A549 (cell line): ENCODE data around the gene ATRAID. TPM values are rescaled to one million over a fixed set of nuclear protein-coding genes. Genes with fewer than 3 reads are reported as not detected.

Source experiments
- ATAC-seq, 2 experiments: fragments of 200-7000 bp in 1 of 2; fragments of >200 bp in 1 of 2; cut with Nextera tagmentation in 1 of 2; cut with Tn5 transposase in 1 of 2; 3 replicates each; pipeline versions ENCODE4 v1.8.0 to v1.9.1; 2018 to 2020; ENCODE audit warnings: mild to moderate bottlenecking in 1 of 2, moderate library complexity in 1 of 2
- CTCF ChIA-PET: fragments of 300-600 bp; sonication (Branson Sonifier 250); formaldehyde crosslinking; extraction: SDS; loops from one replicate; lab custom pipeline; 2021; ENCODE audit warnings: antibody characterized with exemption, inconsistent platforms; lab: Yijun Ruan, JAX
- POLR2A ChIA-PET: fragments of 350-600 bp; formaldehyde crosslinking; extraction: SDS; loops from one replicate; lab custom pipeline; 2021; ENCODE audit warnings: antibody characterized with exemption, inconsistent platforms; lab: Yijun Ruan, JAX
- DNase-seq, 2 experiments: peaks; one replicate each; pipeline versions ENCODE4 v3.0.0 to v3.0.0-alpha.2; 2011 to 2016; ENCODE audit warnings: low read depth in 1 of 2, low spot score in 1 of 2
- FAIRE-seq: peaks from 2 replicates; lab custom pipeline; 2011; peaks lifted over from hg19 to GRCh38; lab: Jason Lieb, UNC
- H3K27ac ChIP-seq, 2 experiments: fragments of >200 bp; sonication (Bioruptor Twin); formaldehyde crosslinking; 3 replicates each; pipeline ENCODE4 v1.5.1; 2016 to 2017
- H3K4me1 ChIP-seq: fragments of >200 bp; sonication (Bioruptor Twin); formaldehyde crosslinking; 3 replicates; pipeline ENCODE4 v1.6.1; 2016
- H3K4me2 ChIP-seq: fragments of >200 bp; sonication (Bioruptor Twin); formaldehyde crosslinking; 3 replicates; pipeline ENCODE4 v1.6.1; 2016
- H3K4me3 ChIP-seq: fragments of >200 bp; sonication (Bioruptor Twin); formaldehyde crosslinking; 3 replicates; pipeline ENCODE4 v1.5.1; 2016
- H3K9me3 ChIP-seq: fragments of >200 bp; sonication (Bioruptor Twin); formaldehyde crosslinking; 3 replicates; pipeline ENCODE4 v1.6.1; 2016
- ATOH8 ChIP-seq: fragments of 250-450 bp; sonication (Bioruptor Pico); IDR thresholded peaks from 2 replicates; pipeline ENCODE4 v1.5.0; 2020; ENCODE audit warnings: low read depth, mild to moderate bottlenecking, moderate library complexity
- BHLHE40 ChIP-seq: IDR thresholded peaks from 2 replicates; pipeline ENCODE4 v1.6.1; 2012; ENCODE audit warnings: low read depth, low read length, inconsistent platforms
- CHD2 ChIP-seq: fragments of 150-350 bp; IDR thresholded peaks from 2 replicates; pipeline ENCODE4 v1.6.1; 2014; ENCODE audit warnings: low read length; ENCODE audit not compliant: partially characterized antibody
- CHD4 ChIP-seq: fragments of 200-600 bp; sonication (generic); IDR thresholded peaks from 2 replicates; pipeline ENCODE4 v1.6.1; 2016; ENCODE audit warnings: antibody characterized with exemption, mild to moderate bottlenecking, borderline replicate concordance
- CTCF ChIP-seq: fragments of >200 bp; sonication (Bioruptor Twin); formaldehyde crosslinking; IDR thresholded peaks from 3 replicates; pipeline ENCODE4 v1.5.1; 2016
- E2F6 ChIP-seq: IDR thresholded peaks from 2 replicates; pipeline ENCODE4 v1.6.1; 2012; ENCODE audit warnings: low read depth, borderline replicate concordance
- EHF ChIP-seq: fragments of 250-450 bp; sonication (Bioruptor Pico); IDR thresholded peaks from 2 replicates; pipeline ENCODE4 v1.5.0; 2020; ENCODE audit warnings: mild to moderate bottlenecking
- EP300 ChIP-seq, 2 experiments: fragments of >200 bp; sonication (Bioruptor Twin); formaldehyde crosslinking; IDR thresholded peaks; 2 replicates in 1 of 2; 3 replicates in 1 of 2; pipeline ENCODE4 v1.6.1; 2016 to 2017
- FOSB ChIP-seq: fragments of 250-450 bp; sonication (Bioruptor Pico); IDR thresholded peaks from 2 replicates; pipeline ENCODE4 v1.5.0; 2020; ENCODE audit warnings: mild to moderate bottlenecking, moderate library complexity
- FOSL2 ChIP-seq, 2 experiments: fragments of 450-650 bp in 1 of 2; fragments of >200 bp in 1 of 2; sonication (Bioruptor Twin) in 1 of 2; formaldehyde crosslinking; IDR thresholded peaks; 2 replicates each; pipeline versions ENCODE4 v1.5.0 to v1.6.1; 2016 to 2020; ENCODE audit warnings: mild to moderate bottlenecking in 1 of 2, moderate library complexity in 1 of 2
- HES2 ChIP-seq: fragments of >200 bp; sonication (Bioruptor Twin); formaldehyde crosslinking; IDR thresholded peaks from 2 replicates; pipeline ENCODE4 v1.6.1; 2016
- HOXA7 ChIP-seq: fragments of 250-450 bp; sonication (Bioruptor Pico); IDR thresholded peaks from 2 replicates; pipeline ENCODE4 v1.5.0; 2020; ENCODE audit warnings: mild to moderate bottlenecking, moderate library complexity
- JUNB ChIP-seq: fragments of >200 bp; sonication (Bioruptor Twin); formaldehyde crosslinking; IDR thresholded peaks from 2 replicates; pipeline ENCODE4 v1.6.1; 2016
- MYC ChIP-seq: IDR thresholded peaks from 2 replicates; pipeline ENCODE4 v1.6.1; 2012; ENCODE audit warnings: mild to moderate bottlenecking, inconsistent platforms, low read length, improper control_type of control experiment, borderline replicate concordance
- RARB ChIP-seq: fragments of 250-450 bp; sonication (Bioruptor Pico); IDR thresholded peaks from 2 replicates; pipeline ENCODE4 v1.8.0; 2021; ENCODE audit warnings: mild to moderate bottlenecking, moderate library complexity
- RFX5 ChIP-seq: fragments of 450-650 bp; IDR thresholded peaks from 2 replicates; pipeline ENCODE4 v1.7.1; 2014; ENCODE audit warnings: antibody characterized with exemption, mild to moderate bottlenecking, moderate library complexity
- RNF2 ChIP-seq: fragments of 200-600 bp; sonication (generic); IDR thresholded peaks from 2 replicates; pipeline ENCODE4 v1.6.1; 2016; ENCODE audit warnings: low read depth, mild to moderate bottlenecking, antibody characterized with exemption, moderate library complexity, borderline replicate concordance
- SMC3 ChIP-seq: fragments of >200 bp; sonication (Bioruptor Twin); formaldehyde crosslinking; IDR thresholded peaks from 3 replicates; pipeline ENCODE4 v1.6.1; 2018; ENCODE audit warnings: inconsistent platforms
- TP53 ChIP-seq: fragments of 250-450 bp; sonication (Bioruptor Pico); IDR thresholded peaks from 2 replicates; pipeline ENCODE4 v1.5.0; 2021; ENCODE audit warnings: mild to moderate bottlenecking, moderate library complexity
- ZNF302 ChIP-seq: fragments of 250-450 bp; sonication (Bioruptor Pico); IDR thresholded peaks from 2 replicates; pipeline ENCODE4 v1.9.0; 2021; ENCODE audit warnings: inconsistent platforms, mild to moderate bottlenecking, moderate library complexity
- WGBS: methylation state at CpG from one replicate; pipeline ENCODE4 v1.1.6; 2017; ENCODE audit errors: missing lambda C conversion rate; 5-methylcytosine and 5-hydroxymethylcytosine counted together
- polyA plus RNA-seq, 4 experiments: library from polyadenylated mRNA; depleted of rRNA in 3 of 4; stranded (reverse); fragments of >200 nt; fragmentation: RNase III in 1 of 4; extraction: RNeasy Plus Mini Kit Qiagen cat#74134 plus additional on column Dnase treatment in 1 of 4; gene quantifications; 2 replicates in 3 of 4; 3 replicates in 1 of 4; pipeline ENCODE4 v1.2.3, GENCODE V29; 2011 to 2017

Gene ATRAID
- polyA plus RNA-seq, 2 of the 4 experiments (the other 2 are of a cell fraction) = 176 to 346 TPM

GRCh38 chr2:27245626-27246025 is 33.8 kb downstream of the ATRAID start:
- WGBS = 93% methylated on average over 4 of the region's 4 CpGs
- POLR2A ChIA-PET = no interaction called here

GRCh38 chr2:27247893-27248292 is 36.1 kb downstream of the ATRAID start:
- DNase-seq (no peak), ATAC-seq (no peak; a peak in 1 of 6 replicates), FAIRE-seq (no peak)
- no peaks in the 10 kb centered on the region for H3K9me3 ChIP-seq
- TF ChIP-seq RARB (CRISPR knock-in tag) (no peak), TP53 (CRISPR knock-in tag) (no peak), EHF (CRISPR knock-in tag) (no peak), HOXA7 (CRISPR knock-in tag) (0 out of 2 replicates have a peak, but pooled peaks have one; percentile 56)
- 67% methylated on average over 4 of the region's 4 CpGs for WGBS
- ChIA-PET CTCF (interaction anchor here (0.8 to 16.3 kb wide), 12 partner anchors 10 to 286 kb away, joined by 3 to 205 read pairs (median 6); partner anchors contain the start of genes DNAJC5G, SLC30A3 and TRIM54), POLR2A (interaction anchor here (1.3 kb wide), 1 partner anchor 55 kb away, joined by 8 read pairs; no protein-coding TSS in a partner anchor)
- no peak overlapping the region for H3K27ac ChIP-seq
- H3K4me1 ChIP-seq = peaks cover 15% of the 10 kb centered on the region
- H3K4me3 ChIP-seq = no peak overlapping the region
- no peak overlapping the region for H3K4me2 ChIP-seq

More at GRCh38 chr2:27245626-27246025, 33.8 kb downstream of the ATRAID start:
- FAIRE-seq = no peak
- CTCF ChIA-PET = interaction anchor here (1.0 to 16.3 kb wide), 5 partner anchors 8 to 98 kb away, joined by 3 to 205 read pairs (median 4); partner anchors contain the start of genes DNAJC5G and TRIM54
- H3K9me3 ChIP-seq = no peaks in the 10 kb centered on the region
- no peak for TF ChIP-seq RFX5
- TF ChIP-seq BHLHE40 = no peak
- TF ChIP-seq CHD2 = no peak
- no peak for TF ChIP-seq ATOH8 (CRISPR knock-in tag)
- TF ChIP-seq MYC = no peak
- TF ChIP-seq SMC3 = no peak
- no peak for TF ChIP-seq ZNF302 (CRISPR knock-in tag)
- TF ChIP-seq JUNB = no peak
- TF ChIP-seq RARB (CRISPR knock-in tag) = no peak
- TF ChIP-seq, all 56 proteins: peak for 0
- ATAC-seq (no peak), DNase-seq (no peak)
- Histone ChIP-seq H3K4me1 (peaks cover 15% of the 10 kb centered on the region), H3K4me3 (no peak overlapping the region), H3K27ac (no peak overlapping the region), H3K4me2 (no peak overlapping the region)

GRCh38 chr2:27249159-27249890 is 37.5 kb downstream of the ATRAID start:
- Histone ChIP-seq H3K4me2 (no peak overlapping the region), H3K4me1 (peaks cover 15% of the 10 kb centered on the region), H3K9me3 (no peaks in the 10 kb centered on the region)
- ChIA-PET POLR2A (interaction anchor here (1.3 kb wide), 1 partner anchor 54 kb away, joined by 8 read pairs; no protein-coding TSS in a partner anchor), CTCF (interaction anchor here (0.8 to 16.3 kb wide), 25 partner anchors 8 to 162 kb away, joined by 3 to 205 read pairs (median 4); partner anchors contain the start of genes DNAJC5G, KHK, SLC30A3 and TRIM54)
- FAIRE-seq (no peak), ATAC-seq (peak; percentile 20 to 25; a peak in 4 of 6 replicates)
- 53% methylated on average over 12 of the region's 12 CpGs for WGBS
- TF ChIP-seq HOXA7 (CRISPR knock-in tag) = no peak
- TF ChIP-seq, all 56 proteins: peak for 0
- H3K4me3 ChIP-seq = no peak overlapping the region
- DNase-seq = no peak
- H3K27ac ChIP-seq = peak overlapping the region in 1 of 2 experiments; percentile 62; a peak in 2 of 6 replicates

GRCh38 chr2:27249891-27250651 is 38.2 kb downstream of the ATRAID start:
- Histone ChIP-seq H3K4me2 (peak overlapping the region; percentile 24; the same call in 2 of the 3 replicates), H3K9me3 (no peaks in the 10 kb centered on the region), H3K4me1 (peaks cover 15% of the 10 kb centered on the region), H3K27ac (peak overlapping the region; percentile 11 to 62; a peak in 3 of 6 replicates), H3K4me3 (no peak overlapping the region)
- FAIRE-seq (no peak), ATAC-seq (peak; percentile 71 to 87), DNase-seq (peak; percentile 65 to 79)
- 38% methylated on average over 18 of the region's 22 CpGs for WGBS
- CTCF ChIA-PET = interaction anchor here (0.8 to 16.3 kb wide), 26 partner anchors 9 to 156 kb away, joined by 3 to 205 read pairs (median 5); partner anchors contain the start of genes DNAJC5G and TRIM54
- POLR2A ChIA-PET = no interaction called here
- no peak for TF ChIP-seq RNF2
- no peak for TF ChIP-seq HES2
- 0 out of 2 replicates have a peak, but pooled peaks have one; percentile 19 for TF ChIP-seq E2F6
- TF ChIP-seq CHD4 = no peak
- no peak for TF ChIP-seq EP300 (IDR thresholded peaks at IDR 0.05)
- no peak for TF ChIP-seq FOSB (CRISPR knock-in tag)
- TF ChIP-seq FOSL2 (IDR thresholded peaks at IDR 0.05) = no peak
- TF ChIP-seq FOSL2 (CRISPR knock-in tag; IDR thresholded peaks at IDR 0.05) = no peak
- TF ChIP-seq CTCF = peak; percentile 84
- TF ChIP-seq ATOH8 (CRISPR knock-in tag) = no peak
